H1 (cell line): Measurements from ENCODE around the gene MAN2A1. TPM values are rescaled to one million over a fixed set of nuclear protein-coding genes. Genes with fewer than 3 reads are reported as not detected.

Experiments
- CTCF ChIA-PET: fragments of 300-600 bp; sonication (Branson Sonifier 250); formaldehyde crosslinking; loops from one replicate; lab custom pipeline; 2021; ENCODE audit not compliant: partially characterized antibody; lab: Charles Lee
- POLR2A ChIA-PET: fragments of 300-600 bp; sonication (Branson Sonifier 250); formaldehyde crosslinking; loops from one replicate; lab custom pipeline; 2021; ENCODE audit warnings: inconsistent platforms; ENCODE audit not compliant: partially characterized antibody; lab: Charles Lee
- DNase-seq, 2 experiments: peaks; one replicate each; pipeline versions ENCODE4 v3.0.0 to v3.0.0-alpha.2; 2010 to 2022; ENCODE audit warnings: low spot score in 2 of 2, low read depth in 1 of 2, mixed read lengths in 1 of 2
- FAIRE-seq: peaks from 2 replicates; lab custom pipeline; 2011; peaks lifted over from hg19 to GRCh38; lab: Jason Lieb, UNC
- H2AFZ ChIP-seq: 2 replicates; pipeline ENCODE4 v1.8.1; 2012; ENCODE audit warnings: low read length, inconsistent platforms
- H2AK5ac ChIP-seq: 2 replicates; pipeline ENCODE4 v1.6.1; 2013; ENCODE audit warnings: low read depth, low read length
- H2BK120ac ChIP-seq: replicated peaks from 2 replicates; pipeline ENCODE3; 2013; ENCODE audit warnings: low read depth, low read length, inconsistent platforms
- H2BK12ac ChIP-seq: 2 replicates; pipeline ENCODE4 v1.6.1; 2013; ENCODE audit warnings: low read depth, low read length
- H2BK15ac ChIP-seq: 2 replicates; pipeline ENCODE4 v1.6.1; 2013; ENCODE audit warnings: low read length
- H2BK20ac ChIP-seq: 2 replicates; pipeline ENCODE4 v1.6.1; 2013; ENCODE audit warnings: low read length
- H2BK5ac ChIP-seq: 2 replicates; pipeline ENCODE4 v1.6.1; 2013; ENCODE audit warnings: low read depth, low read length
- H3K14ac ChIP-seq: 2 replicates; pipeline ENCODE4 v1.6.1; 2013; ENCODE audit warnings: inconsistent platforms; ENCODE audit not compliant: insufficient read length
- H3K18ac ChIP-seq: 2 replicates; pipeline ENCODE4 v1.6.1; 2013; ENCODE audit warnings: low read length; ENCODE audit errors: extremely low read depth
- H3K23ac ChIP-seq: 2 replicates; pipeline ENCODE4 v1.6.1; 2013; ENCODE audit warnings: inconsistent platforms; ENCODE audit not compliant: insufficient read length
- H3K23me2 ChIP-seq: 2 replicates; pipeline ENCODE4 v1.6.1; 2013; ENCODE audit warnings: low read depth, low read length
- H3K27ac ChIP-seq: 2 replicates; pipeline ENCODE4 v1.6.1; 2011; ENCODE audit warnings: low read depth, low read length, inconsistent platforms
- H3K27me3 ChIP-seq, 4 experiments: replicated peaks in 1 of 4; 1 replicate in 1 of 4; 2 replicates in 3 of 4; pipeline versions ENCODE4 v1.6.1 to v1.8.1; 2011 to 2013; ENCODE audit warnings: low read length in 3 of 4, mild to moderate bottlenecking in 3 of 4, inconsistent platforms in 2 of 4, mixed read lengths in 2 of 4, moderate library complexity in 1 of 4; ENCODE audit not compliant: control insufficient read depth in 3 of 4, insufficient read depth in 3 of 4; ENCODE audit errors: extremely low read depth in 1 of 4
- H3K36me3 ChIP-seq, 4 experiments: 2 replicates each; pipeline versions ENCODE4 v1.6.1 to v1.8.1; 2011 to 2013; ENCODE audit warnings: mild to moderate bottlenecking in 4 of 4, low read length in 3 of 4, moderate library complexity in 2 of 4, control low read depth in 1 of 4, inconsistent platforms in 1 of 4; ENCODE audit not compliant: insufficient read depth in 4 of 4, control insufficient read depth in 2 of 4
- H3K4ac ChIP-seq: replicated peaks from 2 replicates; pipeline ENCODE3; 2013; ENCODE audit warnings: low read length, low read depth, mixed read lengths, inconsistent platforms; ENCODE audit not compliant: insufficient read length
- H3K4me1 ChIP-seq, 4 experiments: replicated peaks in 1 of 4; 1 replicate in 1 of 4; 2 replicates in 3 of 4; pipeline versions ENCODE4 v1.6.1 to v1.8.1; 2011 to 2013; ENCODE audit warnings: low read length in 3 of 4, inconsistent platforms in 2 of 4, mixed read lengths in 1 of 4; ENCODE audit not compliant: insufficient read depth in 4 of 4, control insufficient read depth in 3 of 4
- H3K4me2 ChIP-seq, 2 experiments: 2 replicates each; pipeline versions ENCODE4 v1.6.1 to v1.8.1; 2011 to 2013; ENCODE audit warnings: low read depth in 2 of 2, low read length in 2 of 2, control low read depth in 1 of 2, inconsistent platforms in 1 of 2, mild to moderate bottlenecking in 1 of 2; ENCODE audit not compliant: insufficient read depth in 1 of 2
- H3K4me3 ChIP-seq, 4 experiments: fragments of 200-600, 300-600 bp in 1 of 4; sonication (generic), shearing (Covaris generic), sonication (Bioruptor Twin) in 1 of 4; 2 replicates each; pipeline versions ENCODE4 v1.5.1 to v1.8.1; 2011 to 2016; ENCODE audit warnings: low read length in 4 of 4, low read depth in 3 of 4, control low read depth in 2 of 4, inconsistent platforms in 2 of 4, mild to moderate bottlenecking in 2 of 4, mixed read lengths in 1 of 4, moderate library complexity in 1 of 4; ENCODE audit not compliant: insufficient read depth in 2 of 4; ENCODE audit errors: extremely low read depth in 1 of 4
- H3K56ac ChIP-seq: replicated peaks from 2 replicates; pipeline ENCODE3; 2013; ENCODE audit warnings: low read depth, mild to moderate bottlenecking, mixed read lengths, low read length, inconsistent platforms; ENCODE audit not compliant: insufficient read length
- H3K79me1 ChIP-seq: 2 replicates; pipeline ENCODE4 v1.6.1; 2013; ENCODE audit warnings: low read depth, low read length, control low read depth
- H3K79me2 ChIP-seq, 2 experiments: 2 replicates each; pipeline versions ENCODE4 v1.6.1 to v1.8.1; 2012 to 2013; ENCODE audit warnings: low read length in 2 of 2, mild to moderate bottlenecking in 2 of 2, inconsistent platforms in 1 of 2; ENCODE audit not compliant: insufficient read depth in 2 of 2, control insufficient read depth in 1 of 2
- H3K9ac ChIP-seq, 4 experiments: replicated peaks in 1 of 4; 1 replicate in 1 of 4; 2 replicates in 3 of 4; pipeline versions ENCODE4 v1.6.1 to v1.8.1; 2011 to 2013; ENCODE audit warnings: low read depth in 3 of 4, low read length in 3 of 4, control low read depth in 2 of 4, mild to moderate bottlenecking in 2 of 4, moderate library complexity in 2 of 4, inconsistent platforms in 1 of 4; ENCODE audit errors: extremely low read depth in 1 of 4
- H3K9me3 ChIP-seq, 2 experiments: 2 replicates each; pipeline versions ENCODE4 v1.6.1 to v1.8.1; 2012 to 2013; ENCODE audit warnings: mild to moderate bottlenecking in 2 of 2, moderate library complexity in 2 of 2, control low read depth in 1 of 2, inconsistent platforms in 1 of 2, low read depth in 1 of 2, low read length in 1 of 2, mixed read lengths in 1 of 2; ENCODE audit not compliant: insufficient read depth in 2 of 2
- H4K20me1 ChIP-seq, 2 experiments: replicated peaks in 1 of 2; 2 replicates each; pipeline versions ENCODE3 to v1.8.1; 2011 to 2013; ENCODE audit warnings: inconsistent platforms in 2 of 2, low read length in 2 of 2, mild to moderate bottlenecking in 1 of 2; ENCODE audit not compliant: insufficient read depth in 2 of 2, control insufficient read depth in 1 of 2
- H4K5ac ChIP-seq: 2 replicates; pipeline ENCODE4 v1.6.1; 2013; ENCODE audit warnings: low read length, low read depth, mixed read lengths, inconsistent platforms; ENCODE audit not compliant: insufficient read length
- H4K8ac ChIP-seq: 2 replicates; pipeline ENCODE4 v1.8.0; 2013; ENCODE audit warnings: mild to moderate bottlenecking, moderate library complexity, low read length, inconsistent platforms; ENCODE audit not compliant: insufficient read depth; ENCODE audit errors: extremely low read depth
- H4K91ac ChIP-seq: replicated peaks from 2 replicates; pipeline ENCODE3; 2013; ENCODE audit warnings: low read length, mixed read lengths, inconsistent platforms; ENCODE audit not compliant: insufficient read length
- ATF3 ChIP-seq: IDR thresholded peaks from 2 replicates; pipeline ENCODE4 v1.6.1; 2011; ENCODE audit warnings: low read depth, mild to moderate bottlenecking, low read length; ENCODE audit not compliant: insufficient read depth
- BACH1 ChIP-seq: IDR thresholded peaks from 2 replicates; pipeline ENCODE4 v1.6.1; 2012; ENCODE audit warnings: low read length, improper control_type of control experiment
- BCL11A ChIP-seq, 2 experiments: IDR thresholded peaks; one replicate each; pipeline ENCODE4 v1.6.1; 2011; ENCODE audit warnings: low read depth in 2 of 2, low read length in 2 of 2, mild to moderate bottlenecking in 2 of 2
- CREB1 ChIP-seq: IDR thresholded peaks from 2 replicates; pipeline ENCODE4 v1.6.1; 2012; ENCODE audit warnings: inconsistent platforms
- E2F6 ChIP-seq: IDR thresholded peaks from 2 replicates; pipeline ENCODE4 v1.6.1; 2012; ENCODE audit warnings: inconsistent platforms
- GTF2F1 ChIP-seq: IDR thresholded peaks from 2 replicates; pipeline ENCODE4 v1.6.1; 2012; ENCODE audit warnings: low read depth, low read length, improper control_type of control experiment, borderline replicate concordance
- HDAC2 ChIP-seq, 2 experiments: fragments of 300-600 bp in 1 of 2; sonication (generic) in 1 of 2; IDR thresholded peaks; 2 replicates each; pipeline ENCODE4 v1.6.1; 2011 to 2012; ENCODE audit warnings: low read depth in 2 of 2, low read length in 2 of 2, mild to moderate bottlenecking in 2 of 2, moderate library complexity in 2 of 2, borderline replicate concordance in 1 of 2, inconsistent platforms in 1 of 2
- HDAC6 ChIP-seq: IDR thresholded peaks from one replicate; pipeline ENCODE4 v1.7.1; 2012; ENCODE audit warnings: low read depth, mild to moderate bottlenecking, inconsistent platforms, low read length, moderate library complexity
- JUN ChIP-seq: IDR thresholded peaks from 2 replicates; pipeline ENCODE4 v1.6.1; 2011; ENCODE audit warnings: low read depth, mild to moderate bottlenecking, improper control_type of control experiment, low read length
- KDM4A ChIP-seq: IDR thresholded peaks from one replicate; pipeline ENCODE4 v1.7.1; 2012; ENCODE audit warnings: low read depth, mild to moderate bottlenecking, moderate library complexity, low read length, inconsistent platforms; ENCODE audit not compliant: severe bottlenecking
- TAF7 ChIP-seq: optimal IDR thresholded peaks from 2 replicates; pipeline ENCODE3; 2011; ENCODE audit warnings: low read depth, mild to moderate bottlenecking, inconsistent platforms, low read length, moderate library complexity, borderline replicate concordance
- TBP ChIP-seq: IDR thresholded peaks from 2 replicates; pipeline ENCODE4 v1.6.1; 2011; ENCODE audit warnings: low read depth, low read length, improper control_type of control experiment
- YY1 ChIP-seq: IDR thresholded peaks from 2 replicates; pipeline ENCODE4 v1.6.1; 2011; ENCODE audit warnings: low read depth, mild to moderate bottlenecking, low read length
- WGBS, 2 experiments: shearing (Covaris generic) in 1 of 2; methylation state at CpG; one replicate each; pipeline versions ENCODE4 v1.1.6 to v1.1.7; 2013 to 2015; ENCODE audit warnings: low lambda C conversion rate in 2 of 2, mixed read lengths in 2 of 2, inconsistent platforms in 1 of 2, low coverage in 1 of 2, missing lambda C conversion rate in 1 of 2; ENCODE audit not compliant: insufficient replicate concordance in 2 of 2, insufficient coverage in 1 of 2, insufficient read length in 1 of 2; ENCODE audit errors: extremely low coverage in 1 of 2, missing lambda C conversion rate in 1 of 2; 5-methylcytosine and 5-hydroxymethylcytosine counted together
- polyA plus RNA-seq, 7 experiments: library from polyadenylated mRNA; depleted of rRNA in 3 of 7; stranded (reverse) in 5 of 7; unstranded in 2 of 7; fragments of >200 nt in 5 of 7; fragments of 200-250 nt in 2 of 7; gene quantifications; 1 replicate in 5 of 7; 2 replicates in 1 of 7; 4 replicates in 1 of 7; pipeline versions ENCODE4 v1.2.1 to v1.2.3, GENCODE V29; 2011 to 2013; ENCODE audit warnings: missing spikeins in 2 of 7, mixed read lengths in 2 of 7
- total RNA-seq: library from RNA; stranded (reverse); fragmentation: NEBNext Ultra II Directional; extraction: Animal tissue kit (Norgen Biotek cat#: 25700); gene quantifications from 2 replicates; pipeline ENCODE4 v1.2.1, GENCODE V29; 2021

Gene MAN2A1
- total and polyA plus RNA-seq, 2 of the 8 experiments (the other 6 are each of a cell fraction or from before 2014, with no cell fraction given): 29.1 to 102 TPM

GRCh38 chr5:109705596-109705995 is 15.9 kb downstream of the MAN2A1 start:
- no peak for DNase-seq
- Histone ChIP-seq H2BK5ac (no peak overlapping the region), H3K79me1 (peaks cover 7% of the 10 kb centered on the region; the same call in 1 of the 2 replicates), H3K4me3 (no peak overlapping the region), H3K4ac (no peak overlapping the region), H2AK5ac (no peak overlapping the region), H2AFZ (no peak overlapping the region), H3K9me3 (no peaks in the 10 kb centered on the region), H3K27me3 (no peaks in the 10 kb centered on the region), H3K79me2 (peaks cover 21 to 100% of the 10 kb centered on the region in 2 experiments; a peak in 3 of 4 replicates), H3K56ac (no peak overlapping the region), H4K5ac (no peak overlapping the region), H3K18ac (no peak overlapping the region), H3K27ac (no peak overlapping the region), H4K20me1 (peaks cover 10% of the 10 kb centered on the region in 2 experiments), H4K91ac (no peak overlapping the region), H3K36me3 (no peaks in the 10 kb centered on the region), H3K4me1 (peaks cover 4 to 15% (median 10%) of the 10 kb centered on the region in 4 experiments; a peak in 6 of 7 replicates), H2BK120ac (no peak overlapping the region), H2BK15ac (no peak overlapping the region), H3K14ac (no peak overlapping the region), H3K9ac (no peak overlapping the region), H4K8ac (no peak overlapping the region), H3K23ac (no peak overlapping the region), H3K4me2 (no peak overlapping the region), H2BK12ac (no peak overlapping the region), H2BK20ac (no peak overlapping the region), H3K23me2 (no peaks in the 10 kb centered on the region)
- ChIA-PET POLR2A (interaction anchor here (0.7 to 4.0 kb wide), 4 partner anchors 10 to 17 kb away, joined by 3 to 12 read pairs (median 8); partner anchors contain the start of gene MAN2A1), CTCF (interaction anchor here (0.7 to 1.3 kb wide), 4 partner anchors 10 to 19 kb away, joined by 3 to 5 read pairs (median 4); no protein-coding TSS in a partner anchor)
- no peak for FAIRE-seq
- WGBS, 2 experiments: 95% methylated on average over 1 of the region's 1 CpG; no CpG with 5 or more reads in 1 of the 2 experiments
- TF ChIP-seq HDAC2 (IDR thresholded peaks at IDR 0.05; ENCODE audit: borderline replicate concordance in 1 of 2, low read depth in 2 of 2, low read length in 2 of 2) (no peak), HDAC6 (no peak), CREB1 (no peak), BACH1 (no peak), E2F6 (no peak), ATF3 (no peak), JUN (no peak), TBP (no peak), TAF7 (no peak), YY1 (no peak), BCL11A (IDR thresholded peaks at IDR 0.05; ENCODE audit: low read depth in 2 of 2, low read length in 2 of 2) (no peak), GTF2F1 (no peak), KDM4A (no peak)
